ENCODE measurements around the gene DNAH14. TPM values are rescaled to one million over a fixed set of nuclear protein-coding genes. Genes with fewer than 3 reads are reported as not detected.
"Not testable (repeated sequence)": the region's sequence is repeated elsewhere in the genome, so short reads cannot be mapped to it uniquely, and the experiment has no call there.

DNAH14 gene
- total RNA-seq, 1 donor from 2014 or later, result 3.0 TPM

DNA sequence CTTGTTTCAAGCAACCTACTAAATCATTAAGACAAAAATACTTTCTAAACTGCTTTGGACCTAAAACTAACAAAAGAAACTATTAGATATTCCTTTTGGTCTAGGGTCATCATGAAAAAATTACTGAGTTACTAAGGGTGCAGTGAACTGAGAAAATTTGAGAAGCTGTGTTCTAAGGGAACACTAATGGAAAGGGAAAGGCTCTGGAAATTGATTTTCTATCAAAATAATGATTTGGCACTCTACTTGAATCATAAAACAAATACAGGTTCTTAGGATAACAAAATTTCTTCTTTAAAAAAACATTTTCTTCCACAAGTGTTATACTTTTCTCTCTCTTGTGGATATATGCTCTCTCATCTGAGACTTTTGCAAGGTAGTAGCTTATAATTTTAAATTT is 213.5 kb downstream of the DNAH14 start:
- H3K9me3 ChIP-seq (replicated peaks), result no peaks in the 10 kb centered on the region
- intact Hi-C loops (cut with micrococcal nuclease), result no loop called here

DNA sequence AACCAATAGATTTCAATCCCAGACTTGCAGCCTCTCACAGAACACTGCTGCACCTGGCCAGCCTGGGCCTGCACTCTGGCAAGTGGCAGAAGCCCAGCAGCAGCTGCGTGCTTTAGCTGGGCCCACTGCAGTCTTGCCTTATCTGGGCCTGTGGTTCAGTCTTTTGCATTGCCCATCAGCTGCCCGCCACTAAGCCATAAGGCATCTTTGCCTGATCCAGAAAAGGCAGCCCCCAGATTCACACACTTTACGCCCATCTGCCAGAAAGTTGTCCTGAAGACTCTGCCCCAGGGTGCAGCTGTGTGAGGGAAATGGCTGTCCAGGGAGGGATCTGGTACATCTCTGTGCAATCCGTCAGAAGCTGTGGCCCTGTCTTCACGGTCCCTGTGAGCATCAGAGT is 217.0 kb downstream of the DNAH14 start:
- TF ChIP-seq, protein P1, sequence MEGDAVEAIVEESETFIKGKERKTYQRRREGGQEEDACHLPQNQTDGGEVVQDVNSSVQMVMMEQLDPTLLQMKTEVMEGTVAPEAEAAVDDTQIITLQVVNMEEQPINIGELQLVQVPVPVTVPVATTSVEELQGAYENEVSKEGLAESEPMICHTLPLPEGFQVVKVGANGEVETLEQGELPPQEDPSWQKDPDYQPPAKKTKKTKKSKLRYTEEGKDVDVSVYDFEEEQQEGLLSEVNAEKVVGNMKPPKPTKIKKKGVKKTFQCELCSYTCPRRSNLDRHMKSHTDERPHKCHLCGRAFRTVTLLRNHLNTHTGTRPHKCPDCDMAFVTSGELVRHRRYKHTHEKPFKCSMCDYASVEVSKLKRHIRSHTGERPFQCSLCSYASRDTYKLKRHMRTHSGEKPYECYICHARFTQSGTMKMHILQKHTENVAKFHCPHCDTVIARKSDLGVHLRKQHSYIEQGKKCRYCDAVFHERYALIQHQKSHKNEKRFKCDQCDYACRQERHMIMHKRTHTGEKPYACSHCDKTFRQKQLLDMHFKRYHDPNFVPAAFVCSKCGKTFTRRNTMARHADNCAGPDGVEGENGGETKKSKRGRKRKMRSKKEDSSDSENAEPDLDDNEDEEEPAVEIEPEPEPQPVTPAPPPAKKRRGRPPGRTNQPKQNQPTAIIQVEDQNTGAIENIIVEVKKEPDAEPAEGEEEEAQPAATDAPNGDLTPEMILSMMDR (IDR thresholded peaks at IDR 0.05; ENCODE audit: borderline replicate concordance), result no peak
- Histone ChIP-seq H3K36me3 (no peaks in the 10 kb centered on the region), H3K9me3 (replicated peaks) (no peaks in the 10 kb centered on the region), H3K27ac (replicated peaks) (no peak overlapping the region), H3K4me1 (no peaks in the 10 kb centered on the region), H3K27me3 (ENCODE audit: low read depth) (no peaks in the 10 kb centered on the region), H3K4me3 (no peak overlapping the region)
- no peak for DNase-seq
- intact Hi-C loops (cut with micrococcal nuclease), result no loop called here

More for the DNA sequence above, 213.5 kb downstream of the DNAH14 start:
- Histone ChIP-seq H3K27me3 (ENCODE audit: low read depth) (no peaks in the 10 kb centered on the region), H3K36me3 (no peaks in the 10 kb centered on the region), H3K27ac (replicated peaks) (no peak overlapping the region), H3K4me1 (no peaks in the 10 kb centered on the region), H3K4me3 (no peak overlapping the region)
- TF ChIP-seq, protein P1 (IDR thresholded peaks at IDR 0.05; ENCODE audit: borderline replicate concordance), result no peak
- no peak for DNase-seq

DNA sequence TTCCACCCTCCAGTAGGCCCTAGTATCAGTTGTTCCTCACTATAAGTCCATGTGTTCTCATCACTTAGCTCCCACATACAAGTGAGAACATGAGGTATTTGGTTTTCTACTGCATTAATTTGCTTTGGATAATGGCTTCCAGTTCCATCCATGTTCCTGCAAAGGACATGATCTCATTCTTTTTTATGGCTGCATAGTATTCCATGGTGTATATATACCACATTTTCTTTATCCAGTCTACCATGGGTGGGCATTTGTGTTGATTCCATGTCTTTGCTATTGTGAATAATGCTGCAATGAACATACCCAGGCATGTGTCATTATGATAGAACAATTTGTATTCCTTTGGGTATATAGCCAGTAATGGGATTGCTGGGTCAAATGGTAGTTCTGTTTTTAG is 218.3 kb downstream of the DNAH14 start:
- H3K4me1 ChIP-seq; H3K9me3 ChIP-seq (replicated peaks); intact Hi-C loops (cut with micrococcal nuclease); H3K36me3 ChIP-seq; H3K27ac ChIP-seq (replicated peaks); H3K4me3 ChIP-seq; H3K27me3 ChIP-seq (ENCODE audit: low read depth); DNase-seq: not testable (repeated sequence)

DNA sequence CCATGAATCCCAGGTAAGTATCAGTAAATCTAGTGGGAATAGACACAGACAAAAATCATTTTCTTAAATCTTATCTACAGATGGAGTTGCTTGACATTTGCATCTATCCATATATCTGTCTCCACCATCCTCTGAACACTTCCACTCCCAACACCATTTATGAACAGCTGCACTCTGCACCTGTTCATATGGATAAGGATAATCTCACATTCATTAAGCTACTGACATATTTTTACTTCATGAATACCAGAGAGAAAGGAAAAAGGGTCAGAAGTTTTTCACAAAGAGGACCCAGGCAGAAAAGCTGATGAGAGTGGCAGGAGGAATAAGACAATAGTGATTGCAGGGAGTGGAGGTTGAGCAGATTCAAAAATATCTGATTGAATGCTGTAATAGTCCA is 222.6 kb downstream of the DNAH14 start:
- intact Hi-C loops (cut with micrococcal nuclease), result no loop called here
- H3K4me3 ChIP-seq, result no peak overlapping the region
- TF ChIP-seq, protein P1 (IDR thresholded peaks at IDR 0.05; ENCODE audit: borderline replicate concordance), result no peak
- no peaks in the 10 kb centered on the region for H3K9me3 ChIP-seq (replicated peaks)
- no peaks in the 10 kb centered on the region for H3K36me3 ChIP-seq
- DNase-seq, result no peak
- no peaks in the 10 kb centered on the region for H3K4me1 ChIP-seq
- no peaks in the 10 kb centered on the region for H3K27me3 ChIP-seq (ENCODE audit: low read depth)
- no peak overlapping the region for H3K27ac ChIP-seq (replicated peaks)

DNA sequence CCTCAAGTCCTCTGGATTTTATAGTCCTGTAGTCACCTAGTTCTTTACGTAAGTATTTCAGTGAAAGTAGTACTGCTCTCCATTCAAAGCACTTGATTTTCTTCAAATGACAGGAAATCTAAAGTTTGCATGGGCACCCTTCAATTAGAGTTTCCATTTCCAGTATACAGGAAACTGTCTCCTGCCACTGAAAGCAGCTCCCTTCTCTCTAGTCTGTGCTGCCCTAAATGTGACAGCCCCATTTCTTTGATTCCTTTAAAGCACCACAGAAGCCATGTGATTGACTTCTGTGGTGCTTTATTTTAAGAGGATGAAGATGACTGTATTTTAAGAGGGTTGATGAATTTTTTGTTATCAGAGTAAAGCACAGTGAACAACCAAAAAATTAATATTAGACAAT is 226.1 kb downstream of the DNAH14 start:
- Histone ChIP-seq H3K27me3 (ENCODE audit: low read depth) (no peaks in the 10 kb centered on the region), H3K4me1 (no peaks in the 10 kb centered on the region), H3K4me3 (no peak overlapping the region), H3K36me3 (no peaks in the 10 kb centered on the region), H3K27ac (replicated peaks) (no peak overlapping the region), H3K9me3 (replicated peaks) (no peaks in the 10 kb centered on the region)
- TF ChIP-seq, protein P1 (IDR thresholded peaks at IDR 0.05; ENCODE audit: borderline replicate concordance), result no peak
- no peak for DNase-seq
- intact Hi-C loops (cut with micrococcal nuclease), result no loop called here

DNA sequence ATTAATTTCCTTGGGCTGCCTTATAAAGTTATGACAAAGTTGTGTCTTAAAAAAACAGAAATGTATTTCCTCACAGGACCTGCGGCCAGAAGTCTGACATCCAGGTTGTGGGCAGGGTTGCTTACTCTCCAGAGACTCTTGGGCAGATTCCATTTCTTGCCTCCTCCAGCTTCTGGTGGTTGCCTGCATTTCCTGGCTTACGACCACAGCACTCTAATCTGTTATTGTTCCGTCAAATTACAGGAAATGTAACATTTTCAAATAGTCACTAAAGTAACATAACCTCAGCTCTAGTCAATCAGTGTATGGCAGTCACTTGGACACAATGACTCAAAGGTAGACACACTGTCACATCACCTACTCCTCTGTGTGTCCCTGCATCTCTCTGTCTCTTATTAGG is 226.8 kb downstream of the DNAH14 start:
- DNase-seq, result no peak
- H3K9me3 ChIP-seq (replicated peaks), result no peaks in the 10 kb centered on the region
- H3K36me3 ChIP-seq, result no peaks in the 10 kb centered on the region
- no peaks in the 10 kb centered on the region for H3K4me1 ChIP-seq
- H3K27ac ChIP-seq (replicated peaks), result no peak overlapping the region
- H3K27me3 ChIP-seq (ENCODE audit: low read depth), result no peaks in the 10 kb centered on the region
- intact Hi-C loops (cut with micrococcal nuclease), result no loop called here
- TF ChIP-seq, protein P1 (IDR thresholded peaks at IDR 0.05; ENCODE audit: borderline replicate concordance), result no peak
- no peak overlapping the region for H3K4me3 ChIP-seq
